Skeletal muscle tissue (tissue), 4 donors: Measurements from ENCODE around the gene HAUS2. TPM values are rescaled to one million over a fixed set of nuclear protein-coding genes. Genes with fewer than 3 reads are reported as not detected.
"Not testable (repeated sequence)": the region's sequence is repeated elsewhere in the genome, so short reads cannot be mapped to it uniquely, and the experiment has no call there.

Experiments
- H3K27ac ChIP-seq: one replicate; pipeline ENCODE4 v1.7.0; 2013; ENCODE audit warnings: mild to moderate bottlenecking, low read depth, low read length, inconsistent platforms
- H3K27me3 ChIP-seq, 3 donors: one replicate each; pipeline ENCODE4 v1.7.0; 2013; ENCODE audit warnings: low read length in 3 of 3; ENCODE audit not compliant: control insufficient read depth in 3 of 3, insufficient read depth in 3 of 3
- H3K36me3 ChIP-seq, 3 donors: one replicate each; pipeline ENCODE4 v1.7.0; 2013; ENCODE audit warnings: low read length in 3 of 3; ENCODE audit not compliant: control insufficient read depth in 3 of 3, insufficient read depth in 3 of 3
- H3K4me1 ChIP-seq, 3 donors: one replicate each; pipeline ENCODE4 v1.7.0; 2013; ENCODE audit warnings: low read length in 3 of 3, mild to moderate bottlenecking in 3 of 3; ENCODE audit not compliant: control insufficient read depth in 3 of 3, insufficient read depth in 3 of 3
- H3K4me3 ChIP-seq, 3 donors: one replicate each; pipeline ENCODE4 v1.7.0; 2013; ENCODE audit warnings: low read length in 3 of 3
- H3K9ac ChIP-seq, 3 donors: one replicate each; pipeline ENCODE4 v1.7.0; 2013; ENCODE audit warnings: low read length in 3 of 3, mild to moderate bottlenecking in 3 of 3, moderate library complexity in 2 of 3, low read depth in 1 of 3
- H3K9me3 ChIP-seq, 3 donors: one replicate each; pipeline ENCODE4 v1.7.0; 2013; ENCODE audit warnings: low read length in 3 of 3; ENCODE audit not compliant: control insufficient read depth in 3 of 3
- total RNA-seq: library from RNA; depleted of rRNA; stranded (reverse); fragments of >200 nt; gene quantifications from one replicate; pipeline ENCODE4 v1.2.3, GENCODE V29; 2014
- donor health status: Osteomylitis.

Gene HAUS2
- total RNA-seq, 1 donor from 2014 or later, result 9.4 TPM

DNA sequence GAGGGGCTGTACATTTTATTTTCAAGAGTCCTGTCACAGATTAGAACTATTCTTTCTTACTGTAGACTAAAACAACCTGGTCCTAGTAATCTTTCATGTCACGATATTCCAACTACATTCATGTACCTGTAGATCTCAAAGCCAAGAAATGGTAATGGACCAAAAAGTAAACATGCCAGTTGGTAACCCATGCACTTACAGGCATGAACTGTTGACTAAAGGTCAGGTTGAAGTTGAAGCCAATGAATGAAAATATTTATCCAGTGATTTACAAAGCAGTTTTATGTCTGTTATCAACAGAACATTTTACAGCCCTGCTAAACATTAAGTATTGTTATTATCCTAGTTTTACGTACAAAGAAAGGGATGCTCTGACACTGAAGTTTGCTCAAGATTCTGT is 25.3 kb upstream of the HAUS2 start:
- Histone ChIP-seq H3K9me3 (no peaks in the 10 kb centered on the region), H3K36me3 (peaks cover 3 to 21% (median 18%) of the 10 kb centered on the region in 3 donors), H3K9ac (no peak overlapping the region), H3K27ac (no peak overlapping the region), H3K4me1 (no peaks in the 10 kb centered on the region), H3K27me3 (no peaks in the 10 kb centered on the region), H3K4me3 (no peak overlapping the region)

DNA sequence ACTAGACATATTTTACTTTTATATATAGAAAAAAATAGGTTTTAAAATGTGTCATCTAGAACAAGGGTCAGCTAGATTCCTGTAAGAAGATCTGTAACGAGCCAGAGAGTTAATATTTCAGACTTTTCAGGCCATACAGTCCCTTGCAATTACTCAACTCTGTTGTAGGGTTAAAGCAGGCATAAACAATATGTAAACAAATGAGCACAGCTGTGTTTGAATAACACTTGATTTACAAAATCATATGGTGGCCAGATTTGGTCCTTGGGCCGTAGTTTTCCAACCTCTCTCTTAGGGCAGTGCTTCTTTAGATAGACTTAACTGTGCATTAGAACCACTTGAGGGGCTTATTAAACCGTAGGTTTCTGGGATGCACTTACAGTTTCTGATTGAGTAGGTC is 19.7 kb upstream of the HAUS2 start:
- no peak overlapping the region for H3K27ac ChIP-seq
- H3K4me1 ChIP-seq, result no peaks in the 10 kb centered on the region
- H3K27me3 ChIP-seq, result no peaks in the 10 kb centered on the region
- no peaks in the 10 kb centered on the region for H3K9me3 ChIP-seq
- H3K36me3 ChIP-seq, result peaks cover 14 to 38% (median 38%) of the 10 kb centered on the region in 3 donors
- no peak overlapping the region for H3K4me3 ChIP-seq
- no peak overlapping the region for H3K9ac ChIP-seq

DNA sequence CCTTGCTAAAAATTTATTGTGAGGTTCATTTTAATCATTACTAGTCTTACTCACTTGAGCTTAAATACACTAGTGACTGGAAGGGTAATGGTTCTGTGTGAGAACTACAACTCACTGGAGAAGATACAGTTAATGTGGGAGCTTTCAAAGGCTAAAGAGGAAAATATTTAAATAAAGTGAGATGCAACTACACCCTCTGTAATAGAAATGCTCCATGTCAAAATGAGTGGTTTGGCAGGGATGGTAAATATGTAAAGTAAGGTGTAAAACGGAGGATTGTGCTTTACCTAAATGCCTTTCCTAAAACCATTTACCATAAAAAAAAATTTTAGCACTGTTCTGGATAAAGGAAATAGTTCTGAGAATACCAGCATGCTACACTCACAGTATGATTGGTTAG is 15.4 kb upstream of the HAUS2 start:
- no peaks in the 10 kb centered on the region for H3K4me1 ChIP-seq
- no peak overlapping the region for H3K27ac ChIP-seq
- no peaks in the 10 kb centered on the region for H3K27me3 ChIP-seq
- H3K36me3 ChIP-seq, result peaks cover 11 to 38% (median 36%) of the 10 kb centered on the region in 3 donors
- no peak overlapping the region for H3K9ac ChIP-seq
- H3K4me3 ChIP-seq, result no peak overlapping the region
- no peaks in the 10 kb centered on the region for H3K9me3 ChIP-seq

DNA sequence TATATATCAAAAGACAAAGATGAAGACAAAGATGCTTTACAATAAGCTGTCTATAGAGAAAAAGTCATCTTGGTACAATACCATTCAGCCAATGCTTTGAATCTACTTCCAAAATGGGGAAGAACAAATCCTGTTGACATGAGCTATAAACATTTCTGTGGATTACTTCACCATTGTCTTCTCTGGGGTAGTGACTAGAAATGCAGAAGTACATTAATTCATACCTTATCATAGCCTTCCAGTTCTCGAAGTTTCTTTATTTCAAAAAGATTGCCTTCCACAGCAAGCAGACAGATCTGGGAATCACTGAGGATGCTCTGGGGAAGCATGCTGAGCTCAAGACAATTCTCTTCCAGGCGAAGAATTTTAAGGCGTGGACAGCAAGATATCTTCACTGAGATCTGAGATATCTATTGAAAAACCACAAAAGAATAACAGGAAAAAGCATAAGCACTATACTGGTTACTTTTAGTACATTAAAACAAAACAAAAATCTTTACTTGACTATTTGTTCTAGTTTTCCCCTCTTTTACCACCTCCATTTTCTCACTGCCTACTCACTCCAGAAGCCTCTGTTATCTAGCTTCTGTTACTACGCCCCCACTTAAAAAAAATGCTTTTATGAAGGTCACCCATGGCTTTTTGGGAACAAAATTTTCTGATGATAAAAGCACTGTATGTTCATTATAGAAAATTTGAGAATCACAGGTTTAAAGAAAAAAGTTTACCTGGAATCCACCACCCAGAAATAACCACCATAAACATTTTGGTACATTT is 3.6 kb upstream of the HAUS2 start:
- H3K27ac ChIP-seq, result no peak overlapping the region
- H3K9ac ChIP-seq, result no peak overlapping the region
- peaks cover 11 to 25% (median 13%) of the 10 kb centered on the region in 3 donors for H3K4me1 ChIP-seq
- H3K4me3 ChIP-seq, result no peak overlapping the region
- no peaks in the 10 kb centered on the region for H3K9me3 ChIP-seq
- no peaks in the 10 kb centered on the region for H3K27me3 ChIP-seq
- H3K36me3 ChIP-seq, result peaks cover 19 to 32% (median 22%) of the 10 kb centered on the region in 3 donors

DNA sequence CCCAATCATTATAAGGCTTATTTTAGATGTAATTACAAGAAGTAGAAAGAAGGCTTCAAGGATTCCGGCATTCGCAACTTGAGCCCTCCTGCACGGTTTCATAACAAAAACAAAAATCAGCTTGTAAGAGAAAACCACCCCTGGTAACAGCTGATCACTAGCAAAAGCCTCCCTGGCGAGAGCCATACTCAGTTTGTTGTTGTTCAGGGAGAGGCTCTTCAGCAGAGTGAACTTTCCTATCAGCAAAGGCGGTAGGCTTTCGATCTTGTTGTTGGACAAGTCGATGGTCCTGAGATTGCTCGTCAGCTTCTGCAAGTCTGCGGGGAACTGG is 755 bp upstream of the HAUS2 start:
- no peaks in the 10 kb centered on the region for H3K9me3 ChIP-seq
- H3K4me1 ChIP-seq, result peaks cover 11 to 25% (median 13%) of the 10 kb centered on the region in 3 donors
- peak overlapping the region; percentile 91 to 99 (median 93) for H3K4me3 ChIP-seq
- peak overlapping the region; percentile 91 for H3K27ac ChIP-seq
- no peaks in the 10 kb centered on the region for H3K27me3 ChIP-seq
- peak overlapping the region; percentile 94 to 99 (median 96) for H3K9ac ChIP-seq
- H3K36me3 ChIP-seq, result peaks cover 19 to 30% (median 20%) of the 10 kb centered on the region in 3 donors

DNA sequence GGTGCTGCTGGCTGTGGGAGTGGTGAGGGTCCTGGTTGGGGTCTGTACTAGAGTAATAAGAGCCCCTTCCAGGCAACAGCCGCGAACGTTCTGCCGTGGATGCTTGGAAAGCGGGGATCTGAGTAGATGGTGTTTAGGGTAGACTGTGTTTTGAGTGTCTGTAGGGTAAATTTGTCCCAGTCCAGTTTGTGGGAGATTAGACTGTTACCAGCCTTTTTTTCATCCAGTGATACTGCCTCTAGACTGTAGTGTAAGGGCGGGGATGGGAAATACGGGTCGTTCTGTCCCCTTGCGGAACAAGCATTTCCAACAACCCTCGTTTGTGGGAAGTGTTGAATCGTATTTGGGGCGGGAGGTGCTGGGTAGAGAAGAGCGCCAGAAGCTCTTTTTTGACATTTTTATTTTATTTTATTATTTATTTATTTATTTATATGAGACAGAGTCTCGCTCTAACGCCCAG is 424 bp downstream of the HAUS2 start:
- Histone ChIP-seq H3K4me1 (peaks cover 11 to 25% (median 13%) of the 10 kb centered on the region in 3 donors), H3K9me3 (no peaks in the 10 kb centered on the region), H3K27me3 (no peaks in the 10 kb centered on the region), H3K36me3 (peaks cover 12 to 20% (median 13%) of the 10 kb centered on the region in 3 donors), H3K27ac (peak overlapping the region; percentile 91), H3K9ac (peak overlapping the region; percentile 94 to 99 (median 96)), H3K4me3 (peak overlapping the region; percentile 91 to 99 (median 93))

DNA sequence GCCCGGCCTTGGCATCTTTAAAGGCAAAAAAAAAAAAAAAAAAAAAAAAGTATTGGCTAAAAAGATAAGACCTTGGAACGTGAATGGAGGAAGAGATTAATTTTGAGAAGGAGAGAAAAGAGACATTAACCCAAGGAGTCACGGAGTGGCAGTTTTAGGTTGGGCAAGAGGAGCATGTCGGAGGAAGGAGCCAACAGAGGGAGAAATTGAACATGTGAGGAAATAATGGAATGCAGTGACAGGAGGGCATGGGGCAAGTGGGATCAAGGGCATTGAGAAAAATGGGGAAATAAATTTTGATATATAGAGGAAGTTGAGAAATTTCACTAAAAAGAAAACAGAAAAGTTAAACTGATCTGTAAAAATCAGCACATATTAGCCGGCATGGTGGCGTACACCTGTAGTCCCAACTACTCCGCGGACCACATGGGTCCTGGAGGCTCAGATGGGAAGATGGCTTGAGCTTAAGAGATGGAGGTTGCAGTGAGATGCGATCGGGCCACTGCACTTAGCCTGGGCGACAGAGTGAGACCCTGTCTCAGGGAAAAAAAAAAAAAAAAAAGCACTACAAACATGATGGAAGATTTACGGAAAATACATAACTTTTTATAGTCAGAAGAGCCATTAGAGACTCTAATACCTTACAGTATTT is 1.2 kb downstream of the HAUS2 start:
- Histone ChIP-seq H3K9ac (peak overlapping the region in 1 of 3 donors; percentile 7), H3K4me1 (peaks cover 11 to 25% (median 13%) of the 10 kb centered on the region in 3 donors), H3K4me3 (peak overlapping the region in 2 of 3 donors; percentile 24 to 93), H3K27me3 (no peaks in the 10 kb centered on the region), H3K9me3 (no peaks in the 10 kb centered on the region), H3K36me3 (peaks cover 5 to 12% (median 7%) of the 10 kb centered on the region in 3 donors), H3K27ac (no peak overlapping the region)

DNA sequence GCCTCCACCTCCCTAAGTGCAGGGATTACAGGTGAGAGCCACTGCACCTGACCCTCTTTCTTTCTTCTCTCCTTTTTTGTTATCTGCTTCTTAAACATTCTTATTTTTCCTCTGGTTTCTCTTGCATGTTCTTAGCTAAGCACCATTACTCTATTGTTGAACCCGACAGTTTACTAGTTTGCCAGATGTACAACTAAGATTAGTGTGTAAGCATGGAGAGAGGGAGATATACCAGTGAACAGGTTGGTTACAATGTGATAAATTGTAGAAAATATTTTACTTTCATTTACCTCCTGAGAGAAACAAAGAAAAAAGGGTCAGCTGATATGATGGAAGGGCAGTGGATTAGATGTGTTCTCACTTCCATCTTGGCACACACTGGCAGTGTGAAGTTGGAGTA is 4.9 kb downstream of the HAUS2 start:
- Histone ChIP-seq H3K9ac (no peak overlapping the region), H3K27me3 (no peaks in the 10 kb centered on the region), H3K36me3 (peaks cover 0 to 3% (median 0%) of the 10 kb centered on the region in 3 donors), H3K4me3 (no peak overlapping the region), H3K4me1 (peaks cover 0 to 5% (median 0%) of the 10 kb centered on the region in 3 donors), H3K9me3 (no peaks in the 10 kb centered on the region), H3K27ac (no peak overlapping the region)

DNA sequence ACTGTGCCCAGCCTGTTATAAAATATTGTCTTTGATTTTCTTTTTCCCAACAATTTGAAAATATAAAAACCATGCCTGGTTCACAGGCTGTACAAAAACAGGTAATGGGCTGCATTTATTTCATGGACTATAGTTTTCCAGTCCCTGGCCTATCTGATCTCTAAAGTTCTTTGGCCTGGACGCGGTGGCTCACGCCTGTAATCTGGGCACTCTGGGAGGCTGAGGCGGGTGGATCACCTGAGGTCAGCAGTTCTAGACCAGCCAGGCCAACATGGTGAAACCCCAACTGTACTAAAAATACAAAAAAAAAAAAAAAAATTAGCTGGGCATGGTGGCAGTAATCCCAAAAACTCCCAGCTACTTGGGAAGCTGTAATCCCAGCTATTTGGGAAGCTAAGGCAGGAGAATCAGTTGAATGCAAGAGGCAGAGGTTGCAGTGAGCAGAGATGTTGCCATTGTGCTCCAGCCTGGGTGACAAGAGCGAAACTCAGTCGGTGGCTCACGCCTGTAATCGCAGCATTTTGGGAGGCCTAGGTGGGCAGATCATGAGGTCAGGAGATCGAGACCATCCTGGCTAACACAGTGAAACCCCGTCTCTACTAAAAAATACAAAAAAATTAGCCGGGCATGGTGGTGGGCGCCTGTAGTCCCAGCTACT is 8.0 kb downstream of the HAUS2 start:
- H3K4me1 ChIP-seq, H3K4me3 ChIP-seq, H3K9me3 ChIP-seq, H3K27me3 ChIP-seq, H3K9ac ChIP-seq, H3K27ac ChIP-seq: not testable (repeated sequence)
- H3K36me3 ChIP-seq, result peaks cover 6 to 17% (median 11%) of the 10 kb centered on the region in 3 donors

DNA sequence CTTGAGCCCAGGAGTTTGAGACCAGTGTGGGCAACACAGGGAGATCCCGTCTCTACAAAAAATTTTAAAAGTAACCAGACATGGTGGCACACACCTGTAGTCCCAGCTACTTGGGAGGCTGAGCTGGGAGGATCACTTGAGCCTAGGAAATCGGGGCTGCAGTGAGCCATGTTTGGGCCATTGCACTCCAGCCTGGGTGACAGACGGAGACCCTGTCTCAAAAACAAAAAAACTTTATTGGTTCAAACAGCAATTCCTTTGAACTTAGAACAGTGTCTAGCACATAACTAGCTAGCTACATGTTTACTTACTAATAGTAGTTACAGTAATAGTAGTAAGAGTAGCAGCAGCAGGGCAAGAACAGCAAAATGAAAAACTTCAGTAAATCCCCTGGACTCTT is 10.1 kb downstream of the HAUS2 start:
- H3K9ac ChIP-seq, result no peak overlapping the region
- peaks cover 15 to 29% (median 21%) of the 10 kb centered on the region in 3 donors for H3K36me3 ChIP-seq
- H3K27me3 ChIP-seq, result no peaks in the 10 kb centered on the region
- H3K4me3 ChIP-seq, result no peak overlapping the region
- H3K9me3 ChIP-seq, result no peaks in the 10 kb centered on the region
- H3K27ac ChIP-seq, result no peak overlapping the region
- no peaks in the 10 kb centered on the region for H3K4me1 ChIP-seq
